ENCODE results near the gene TRAK1.

DNA sequence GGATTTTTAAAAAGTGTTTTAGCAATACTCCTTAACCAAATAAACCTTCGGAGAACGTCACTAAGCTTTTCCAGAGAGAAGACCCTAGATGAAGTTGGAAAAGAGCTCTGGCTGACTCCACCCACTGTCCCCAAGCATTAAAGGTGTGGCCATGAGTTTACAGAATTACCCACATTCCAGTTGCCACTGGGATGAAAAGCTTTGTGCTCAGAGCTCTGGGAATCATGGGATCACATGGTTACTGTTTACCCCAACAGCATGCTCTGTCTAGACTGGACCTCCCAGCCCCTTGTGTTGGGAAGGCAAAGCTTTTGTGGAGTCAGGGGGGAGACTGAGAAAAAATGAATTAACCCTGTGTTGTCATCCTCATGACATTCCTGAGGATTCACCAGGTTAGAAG, 119.6 kb downstream of the TRAK1 start:
- TF ChIP-seq, protein P1, sequence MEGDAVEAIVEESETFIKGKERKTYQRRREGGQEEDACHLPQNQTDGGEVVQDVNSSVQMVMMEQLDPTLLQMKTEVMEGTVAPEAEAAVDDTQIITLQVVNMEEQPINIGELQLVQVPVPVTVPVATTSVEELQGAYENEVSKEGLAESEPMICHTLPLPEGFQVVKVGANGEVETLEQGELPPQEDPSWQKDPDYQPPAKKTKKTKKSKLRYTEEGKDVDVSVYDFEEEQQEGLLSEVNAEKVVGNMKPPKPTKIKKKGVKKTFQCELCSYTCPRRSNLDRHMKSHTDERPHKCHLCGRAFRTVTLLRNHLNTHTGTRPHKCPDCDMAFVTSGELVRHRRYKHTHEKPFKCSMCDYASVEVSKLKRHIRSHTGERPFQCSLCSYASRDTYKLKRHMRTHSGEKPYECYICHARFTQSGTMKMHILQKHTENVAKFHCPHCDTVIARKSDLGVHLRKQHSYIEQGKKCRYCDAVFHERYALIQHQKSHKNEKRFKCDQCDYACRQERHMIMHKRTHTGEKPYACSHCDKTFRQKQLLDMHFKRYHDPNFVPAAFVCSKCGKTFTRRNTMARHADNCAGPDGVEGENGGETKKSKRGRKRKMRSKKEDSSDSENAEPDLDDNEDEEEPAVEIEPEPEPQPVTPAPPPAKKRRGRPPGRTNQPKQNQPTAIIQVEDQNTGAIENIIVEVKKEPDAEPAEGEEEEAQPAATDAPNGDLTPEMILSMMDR (conservative IDR thresholded peaks at IDR 0.05; ENCODE audit: low read length), result no peak
- TF ChIP-seq EZH2phosphoT487 (IDR thresholded peaks at IDR 0.05; ENCODE audit: borderline replicate concordance, low read depth, low read length), result no peak

All from OCI-LY7 (cell line).